ENCODE measurements around the gene GPR152. TPM values are rescaled to one million over a fixed set of nuclear protein-coding genes. Genes with fewer than 3 reads are reported as not detected.

GPR152 gene
- total RNA-seq, 1 experiment from 2014 or later: not detected

DNA sequence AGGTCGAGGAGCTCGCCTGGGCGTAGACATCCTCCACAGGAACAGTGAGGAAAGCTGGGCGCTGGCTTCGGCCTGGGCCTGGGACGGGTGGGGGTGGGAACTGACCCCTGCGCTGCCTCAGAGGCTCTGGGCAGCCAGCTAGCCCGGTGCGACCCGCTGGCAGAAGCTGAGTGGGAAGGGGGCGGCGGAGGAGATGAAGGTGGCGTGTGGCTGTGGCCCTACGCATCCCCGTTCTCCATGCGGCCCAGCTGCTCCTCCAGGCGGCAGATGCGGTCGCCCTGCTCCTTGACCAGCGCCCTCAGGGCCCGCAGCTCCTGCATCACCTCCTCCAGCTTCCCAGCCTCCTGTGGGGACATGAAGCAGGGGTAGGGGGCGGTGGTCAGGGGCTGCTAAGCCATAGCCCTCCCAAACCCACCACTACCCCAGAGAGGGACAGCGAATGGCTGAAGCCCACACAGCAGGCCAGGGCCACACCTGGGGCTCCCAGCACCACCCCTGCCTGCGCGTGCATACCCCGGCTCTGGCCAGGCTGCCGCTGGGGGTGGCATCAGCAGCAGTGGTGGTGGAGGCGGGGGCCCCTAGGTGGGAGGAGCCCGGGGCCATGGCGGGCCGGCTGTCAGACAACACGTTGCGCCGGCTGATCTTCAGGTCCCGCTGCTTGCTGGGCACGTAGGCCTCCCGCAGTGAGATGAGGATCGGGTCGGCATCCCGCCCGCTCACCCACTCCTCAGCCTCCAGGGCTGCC lies 14.2 kb downstream of the GPR152 start:
- Histone ChIP-seq H3K79me2 (ENCODE audit: insufficient read depth, low read length) (no peaks in the 10 kb centered on the region), H4K5ac (ENCODE audit: insufficient read length, low read depth, low read length) (no peak overlapping the region), H2BK5ac (ENCODE audit: insufficient read length, low read length) (no peak overlapping the region), H3K56ac (ENCODE audit: insufficient read length, low read depth, low read length) (no peak overlapping the region), H2BK120ac (ENCODE audit: low read depth, low read length, poor library complexity, severe bottlenecking) (no peak overlapping the region), H3K4me2 (ENCODE audit: insufficient read depth, insufficient read length, low read length) (no peak overlapping the region), H3K9me3 (ENCODE audit: control insufficient read depth, low read depth, low read length) (no peaks in the 10 kb centered on the region), H3K27me3 (ENCODE audit: insufficient read depth, low read length) (no peaks in the 10 kb centered on the region), H3K23me2 (ENCODE audit: insufficient read length, low read depth, low read length, poor library complexity, severe bottlenecking) (peaks cover 4% of the 10 kb centered on the region), H3K14ac (ENCODE audit: insufficient read depth, low read length) (no peak overlapping the region), H4K20me1 (ENCODE audit: control insufficient read depth, insufficient read depth, insufficient read length) (no peaks in the 10 kb centered on the region), H2BK15ac (ENCODE audit: low read depth, low read length) (no peak overlapping the region), H2AK5ac (ENCODE audit: insufficient read length, low read length) (no peak overlapping the region), H3K18ac (ENCODE audit: insufficient read length, low read depth, low read length) (no peak overlapping the region), H3T11ph (ENCODE audit: low read length) (no peak overlapping the region), H2AFZ (ENCODE audit: low read length) (no peak overlapping the region), H2BK12ac (ENCODE audit: insufficient read length, low read depth, low read length) (no peak overlapping the region), H3K23ac (ENCODE audit: insufficient read length, low read depth, low read length) (no peak overlapping the region), H3K79me1 (ENCODE audit: insufficient read depth, low read depth, low read length, poor library complexity, severe bottlenecking) (no peaks in the 10 kb centered on the region), H2BK20ac (ENCODE audit: low read depth, low read length, poor library complexity, severe bottlenecking) (no peak overlapping the region), H3K27ac (ENCODE audit: insufficient read length, low read depth, low read length) (no peak overlapping the region), H3K4me1 (ENCODE audit: insufficient read depth, low read length) (no peaks in the 10 kb centered on the region; the same call in 1 of the 2 replicates), H3K9ac (ENCODE audit: extremely low read depth, insufficient read length, low read length) (no peak overlapping the region), H4K8ac (replicated peaks; ENCODE audit: insufficient read length, low read depth, low read length) (no peak overlapping the region), H4K91ac (ENCODE audit: insufficient read length, low read depth, low read length) (no peak overlapping the region), H3K4ac (ENCODE audit: low read depth, low read length) (no peak overlapping the region)
- no CpG with 5 or more reads among the region's 41 CpGs for WGBS (ENCODE audit: extremely low coverage, insufficient read length, low lambda C conversion rate)
- H3K27me3 Mint-ChIP-seq (ENCODE audit: low read depth): no peaks in the 10 kb centered on the region; the same call in 1 of the 2 replicates
- H3K36me3 Mint-ChIP-seq (ENCODE audit: insufficient read depth in 1 of 3, low read depth in 3 of 3): peaks cover 10 to 44% (median 40%) of the 10 kb centered on the region in 3 experiments; a peak in 6 of 7 replicates
- TF ChIP-seq, protein P1, sequence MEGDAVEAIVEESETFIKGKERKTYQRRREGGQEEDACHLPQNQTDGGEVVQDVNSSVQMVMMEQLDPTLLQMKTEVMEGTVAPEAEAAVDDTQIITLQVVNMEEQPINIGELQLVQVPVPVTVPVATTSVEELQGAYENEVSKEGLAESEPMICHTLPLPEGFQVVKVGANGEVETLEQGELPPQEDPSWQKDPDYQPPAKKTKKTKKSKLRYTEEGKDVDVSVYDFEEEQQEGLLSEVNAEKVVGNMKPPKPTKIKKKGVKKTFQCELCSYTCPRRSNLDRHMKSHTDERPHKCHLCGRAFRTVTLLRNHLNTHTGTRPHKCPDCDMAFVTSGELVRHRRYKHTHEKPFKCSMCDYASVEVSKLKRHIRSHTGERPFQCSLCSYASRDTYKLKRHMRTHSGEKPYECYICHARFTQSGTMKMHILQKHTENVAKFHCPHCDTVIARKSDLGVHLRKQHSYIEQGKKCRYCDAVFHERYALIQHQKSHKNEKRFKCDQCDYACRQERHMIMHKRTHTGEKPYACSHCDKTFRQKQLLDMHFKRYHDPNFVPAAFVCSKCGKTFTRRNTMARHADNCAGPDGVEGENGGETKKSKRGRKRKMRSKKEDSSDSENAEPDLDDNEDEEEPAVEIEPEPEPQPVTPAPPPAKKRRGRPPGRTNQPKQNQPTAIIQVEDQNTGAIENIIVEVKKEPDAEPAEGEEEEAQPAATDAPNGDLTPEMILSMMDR (conservative IDR thresholded peaks at IDR 0.05): no peak
- no peaks in the 10 kb centered on the region for H3K9me3 Mint-ChIP-seq
- peak; percentile 58 for DNase-seq
- H3K4me1 Mint-ChIP-seq: peaks cover 4 to 15% of the 10 kb centered on the region in 2 experiments
- peak overlapping the region in 1 of 3 experiments; percentile 47; a peak in 1 of 7 replicates for H3K27ac Mint-ChIP-seq
- H3K4me3 Mint-ChIP-seq: no peak overlapping the region
